HG03571 (cell line): Measurements from ENCODE around the gene SFI1.
"Not testable (repeated sequence)": the region's sequence is repeated elsewhere in the genome, so short reads cannot be mapped to it uniquely, and the experiment has no call there.

Experiments used
- ATAC-seq: cut with Tn5 transposase; IDR thresholded peaks from one replicate; pipeline ENCODE4 v1.9.1; 2021; ENCODE audit not compliant: unreplicated experiment

Gene SFI1

DNA sequence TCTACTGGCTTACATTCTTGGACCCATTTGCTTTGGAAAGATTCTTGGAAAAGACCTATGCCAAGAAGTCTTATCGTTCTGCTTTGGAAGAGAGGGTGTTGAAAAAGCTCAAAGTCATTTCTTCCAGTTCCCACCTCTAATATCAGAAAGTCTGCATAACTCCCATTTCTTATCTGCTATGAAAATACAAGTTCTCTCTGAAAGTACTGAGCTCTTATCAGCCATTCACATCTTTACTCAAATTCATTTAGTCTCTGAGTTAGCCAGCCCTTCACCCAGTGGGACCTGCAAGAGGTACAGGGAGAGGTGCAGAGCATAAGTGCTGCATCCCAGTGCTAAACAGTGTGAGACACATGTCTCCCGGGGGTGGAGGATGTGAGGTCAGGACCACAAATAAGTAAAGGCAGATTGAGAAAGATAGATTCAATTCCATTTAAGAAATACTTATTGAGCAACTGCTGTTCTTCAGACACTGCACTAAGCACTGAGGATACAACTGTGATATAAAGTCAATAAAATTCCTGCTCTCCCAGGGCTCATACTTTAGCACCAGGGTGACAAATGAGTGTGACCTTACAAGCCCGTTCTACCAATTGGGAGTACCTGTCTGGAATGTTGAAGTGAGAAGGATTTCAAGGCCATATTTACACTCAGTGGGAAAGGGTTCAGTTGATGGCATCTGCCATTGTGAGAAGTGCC lies 89.0 kb downstream of the SFI1 start:
- ATAC-seq, result no peak

DNA sequence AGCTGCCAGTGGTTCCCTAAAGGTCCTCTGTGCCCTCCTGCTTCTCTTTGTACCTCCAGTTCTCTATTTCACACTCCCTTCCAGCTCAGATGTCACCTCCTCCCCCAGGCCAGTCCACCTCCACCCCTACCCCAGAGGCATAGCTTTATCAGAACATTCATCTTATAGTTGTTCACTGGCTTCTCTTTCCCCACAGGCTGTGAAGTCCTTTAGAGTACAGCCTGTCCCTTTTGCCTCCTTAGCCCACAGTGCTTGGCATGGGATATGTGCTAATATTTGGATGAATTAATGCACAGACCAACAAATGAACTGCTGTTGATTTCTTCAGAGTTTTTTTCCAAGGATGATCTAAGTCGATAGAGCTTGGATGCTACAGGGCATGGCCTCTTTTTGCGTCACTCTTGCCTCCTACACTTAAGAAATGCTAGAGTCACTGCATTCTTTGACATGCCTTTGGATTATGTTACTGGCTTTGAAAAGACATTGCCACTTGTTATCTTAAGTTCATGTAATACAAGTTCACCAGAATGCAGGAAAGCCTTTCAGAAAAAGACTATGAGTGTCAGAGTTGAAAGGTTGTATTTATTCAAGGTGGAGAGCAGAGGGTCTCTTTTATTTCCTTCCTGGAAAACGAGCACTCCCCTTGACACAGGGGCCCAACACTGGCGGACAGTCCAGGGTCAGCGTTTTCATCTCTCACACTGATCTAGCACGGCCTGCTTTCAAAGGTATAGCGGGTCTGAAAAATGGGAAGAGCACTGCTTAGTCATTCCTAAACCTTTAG lies 90.0 kb downstream of the SFI1 start:
- ATAC-seq, result no peak

DNA sequence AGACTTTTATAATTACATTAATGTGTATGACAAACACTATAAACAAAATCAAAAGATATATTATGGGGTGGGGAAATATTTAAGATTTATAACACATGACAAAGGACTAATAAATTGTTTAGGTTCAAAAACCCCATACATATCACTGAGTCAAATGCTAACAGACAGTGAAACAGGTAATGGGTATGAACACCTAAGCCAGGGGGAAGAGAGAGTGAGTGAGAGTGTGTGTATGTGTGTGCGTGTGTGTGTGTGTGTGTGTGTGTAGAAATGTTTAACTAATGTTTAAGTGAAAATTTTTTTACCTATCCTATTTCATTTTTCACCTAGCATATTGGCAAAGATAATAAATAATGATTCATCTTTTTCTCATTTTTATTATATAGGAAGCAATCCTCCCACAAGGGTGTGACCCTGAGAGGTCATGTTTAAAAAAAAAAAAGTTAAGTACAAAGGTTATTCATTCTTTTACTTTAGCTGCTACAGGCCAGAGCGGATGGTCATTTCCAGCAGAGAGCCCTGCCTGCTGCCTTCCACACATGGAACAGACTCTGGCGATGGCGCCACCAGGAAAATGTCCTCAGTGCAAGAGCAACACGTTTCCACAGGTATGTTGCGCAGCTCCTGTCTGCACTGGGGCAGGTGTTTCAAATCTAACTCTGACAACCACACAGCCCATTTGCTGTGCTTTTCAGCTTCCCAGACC lies 92.8 kb downstream of the SFI1 start:
- no peak for ATAC-seq

DNA sequence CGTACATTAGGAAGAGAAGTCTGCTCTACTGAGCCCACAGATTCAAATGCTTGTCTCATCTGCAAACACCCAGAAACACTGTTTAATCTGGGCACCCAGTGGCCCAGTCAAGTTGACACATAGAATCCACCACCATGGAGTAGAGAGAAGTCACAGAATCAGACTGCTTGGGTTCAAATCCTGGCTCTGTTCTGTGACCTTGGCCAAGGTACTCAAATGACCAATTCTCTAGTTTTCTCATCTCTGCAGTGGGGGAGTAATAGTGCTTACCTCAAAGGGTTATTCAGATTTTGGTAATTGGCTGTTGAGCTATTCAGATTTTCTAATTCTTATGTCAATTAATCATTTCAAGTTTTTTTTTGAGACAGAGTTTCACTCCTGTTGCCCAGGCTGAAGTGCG lies 93.8 kb downstream of the SFI1 start:
- not testable (repeated sequence) for ATAC-seq

DNA sequence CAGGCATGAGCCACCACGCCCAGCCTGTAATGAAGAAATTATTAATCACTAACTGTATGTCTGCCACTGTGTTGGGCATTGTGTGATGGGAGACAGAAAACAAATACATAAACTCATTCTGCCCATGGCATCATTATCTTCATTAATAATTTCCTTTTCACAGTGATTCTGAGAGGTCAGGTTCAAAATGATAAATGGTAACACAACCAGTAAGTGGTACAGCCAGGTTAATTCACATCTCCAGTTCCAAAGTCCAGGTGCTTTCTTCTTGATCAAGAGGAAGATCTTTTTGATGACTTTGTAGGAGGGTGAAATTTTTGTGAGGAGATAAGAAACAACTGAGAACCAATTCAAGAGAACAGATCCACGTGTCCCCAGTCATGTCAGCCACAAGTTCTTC lies 98.9 kb downstream of the SFI1 start:
- no peak for ATAC-seq

DNA sequence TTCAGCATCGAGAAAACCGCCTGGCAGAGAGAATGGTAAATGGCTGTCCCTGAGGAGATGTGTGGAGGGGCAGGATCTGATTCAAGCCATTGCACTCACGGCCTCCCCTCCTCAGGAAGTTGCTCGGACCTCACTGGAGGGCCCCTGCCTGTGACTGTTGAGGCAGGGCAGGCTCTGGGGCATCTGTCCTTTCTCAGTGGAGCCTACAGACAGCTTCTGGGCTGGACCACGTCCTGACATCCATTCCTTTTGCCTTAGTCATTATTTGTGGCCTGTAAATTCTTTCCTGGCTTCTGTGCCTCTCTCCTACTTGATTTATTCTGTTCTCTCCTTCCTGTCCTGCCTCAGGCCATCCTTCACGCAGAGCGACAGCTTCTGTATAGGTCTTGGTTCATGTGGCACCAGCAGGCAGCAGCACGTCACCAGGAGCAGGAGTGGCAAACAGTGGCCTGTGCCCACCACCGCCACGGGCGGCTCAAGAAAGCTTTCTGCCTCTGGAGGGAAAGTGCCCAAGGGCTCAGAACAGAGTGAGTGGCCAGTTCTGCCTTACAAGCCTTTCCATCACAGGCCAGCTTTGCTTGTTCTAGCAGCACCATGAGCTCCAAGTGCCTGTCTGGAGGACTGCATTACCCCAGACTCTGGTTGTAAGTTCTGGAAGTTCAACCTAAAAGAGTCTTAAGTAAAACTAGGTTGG lies 106.1 kb downstream of the SFI1 start:
- ATAC-seq, result no peak

DNA sequence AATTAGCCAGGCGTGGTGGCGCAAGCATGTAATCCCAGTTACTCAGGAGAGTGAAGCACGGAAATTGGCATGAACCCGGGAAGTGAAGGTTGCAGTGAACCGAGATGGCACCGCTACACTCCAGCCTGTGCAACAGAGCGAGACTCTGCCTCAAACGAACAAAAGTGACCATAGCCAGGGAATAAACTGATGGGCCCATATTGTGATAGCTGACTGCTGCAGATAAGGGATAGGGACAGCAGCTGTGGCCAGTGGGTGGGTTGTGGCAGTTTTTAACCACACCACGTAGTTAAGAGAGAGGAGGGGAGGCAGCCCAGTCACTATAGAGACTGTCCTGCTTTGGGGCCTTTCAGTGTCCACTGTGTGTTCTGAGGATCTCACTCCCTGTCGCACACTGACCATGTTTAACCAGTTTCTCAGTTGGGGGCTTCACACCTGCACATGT lies 106.8 kb downstream of the SFI1 start:
- no peak for ATAC-seq

DNA sequence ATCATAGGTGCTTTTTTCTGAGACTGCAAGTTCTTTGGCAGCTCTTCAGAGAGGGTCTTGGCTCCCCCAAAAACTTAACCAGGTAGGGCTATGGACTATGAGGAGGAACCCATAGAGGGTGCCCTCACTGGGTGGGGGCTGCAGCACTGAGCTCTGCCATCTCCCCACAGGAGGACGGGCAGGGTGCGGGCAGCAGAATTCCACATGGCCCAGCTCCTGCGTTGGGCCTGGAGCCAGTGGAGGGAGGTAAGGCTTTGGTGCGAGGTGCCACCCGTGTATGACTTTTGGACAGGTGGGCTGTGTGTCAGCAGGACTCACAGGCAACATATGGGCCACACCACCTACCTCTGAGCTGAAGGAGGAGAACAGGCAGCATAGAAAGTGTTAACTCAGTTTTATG lies 107.2 kb downstream of the SFI1 start:
- no peak for ATAC-seq

DNA sequence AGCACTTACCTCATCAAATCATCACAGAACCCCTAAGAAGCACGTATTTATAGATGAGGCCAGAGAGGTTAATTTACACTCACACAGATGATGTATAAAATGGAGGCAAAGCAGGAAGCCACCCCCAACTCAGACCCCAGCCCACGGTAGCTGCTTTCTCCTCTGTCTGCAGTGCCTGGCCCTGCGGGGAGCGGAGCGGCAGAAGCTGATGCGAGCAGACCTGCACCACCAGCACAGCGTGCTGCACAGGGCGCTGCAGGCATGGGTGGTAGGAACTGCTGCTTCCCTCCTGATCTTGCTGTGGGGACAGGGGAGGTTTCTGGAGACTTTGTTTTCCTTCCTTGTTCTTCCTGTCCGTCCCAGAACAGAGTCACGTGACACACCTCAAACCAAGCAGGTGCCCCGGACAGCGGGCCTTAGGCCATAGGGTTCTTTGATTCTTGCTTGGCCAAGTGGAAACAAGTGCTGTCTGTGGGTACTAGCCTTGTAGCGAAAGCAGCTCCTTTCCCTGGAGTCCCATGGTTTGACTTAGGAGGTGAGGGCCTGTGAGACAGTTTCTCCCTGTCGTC lies 107.9 kb downstream of the SFI1 start:
- no peak for ATAC-seq

DNA sequence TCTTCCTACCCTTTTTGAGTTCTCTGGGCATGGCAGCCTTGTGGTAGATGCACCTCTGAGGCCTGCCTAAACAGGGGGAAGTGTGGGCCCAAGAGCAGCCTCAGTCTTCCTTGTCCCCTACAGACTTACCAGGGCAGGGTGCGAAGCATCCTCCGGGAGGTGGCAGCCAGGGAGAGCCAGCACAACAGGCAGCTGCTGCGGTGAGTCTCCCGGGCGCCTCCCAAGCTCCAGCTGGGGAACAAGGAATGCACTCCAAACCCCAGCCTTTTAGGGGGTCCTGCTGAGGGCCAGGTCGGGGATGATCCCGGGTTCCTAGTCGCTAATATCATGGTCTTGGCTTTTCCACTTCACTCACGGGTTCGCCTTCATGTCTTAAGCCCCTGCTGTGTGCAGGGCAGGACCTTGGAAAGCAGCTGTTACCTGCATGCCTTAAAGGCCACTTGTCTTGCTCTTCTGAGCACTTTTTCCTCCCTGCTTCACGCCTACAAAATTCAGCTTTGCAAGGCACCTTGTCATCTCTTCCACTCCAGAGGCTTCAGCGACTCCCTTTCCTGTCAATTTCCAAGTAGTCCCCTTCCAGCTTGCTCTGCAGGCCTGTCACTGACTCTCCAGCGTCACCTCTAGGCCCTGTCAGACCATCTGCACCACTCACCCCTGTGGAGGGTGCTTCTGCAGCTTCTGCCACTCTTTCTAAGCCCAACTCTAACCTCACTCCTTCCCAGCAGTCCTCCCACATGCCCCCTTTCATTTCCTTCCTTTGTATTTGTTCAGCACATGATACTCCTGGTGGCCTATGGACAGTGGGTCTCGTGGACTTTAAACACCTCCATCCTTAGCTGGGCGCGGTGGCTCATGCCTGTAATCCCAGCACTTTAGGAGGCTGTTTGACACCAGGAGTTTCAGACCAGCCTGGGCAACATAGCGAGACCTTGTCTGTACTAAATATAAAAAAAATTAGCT lies 108.7 kb downstream of the SFI1 start:
- ATAC-seq, result no peak

DNA sequence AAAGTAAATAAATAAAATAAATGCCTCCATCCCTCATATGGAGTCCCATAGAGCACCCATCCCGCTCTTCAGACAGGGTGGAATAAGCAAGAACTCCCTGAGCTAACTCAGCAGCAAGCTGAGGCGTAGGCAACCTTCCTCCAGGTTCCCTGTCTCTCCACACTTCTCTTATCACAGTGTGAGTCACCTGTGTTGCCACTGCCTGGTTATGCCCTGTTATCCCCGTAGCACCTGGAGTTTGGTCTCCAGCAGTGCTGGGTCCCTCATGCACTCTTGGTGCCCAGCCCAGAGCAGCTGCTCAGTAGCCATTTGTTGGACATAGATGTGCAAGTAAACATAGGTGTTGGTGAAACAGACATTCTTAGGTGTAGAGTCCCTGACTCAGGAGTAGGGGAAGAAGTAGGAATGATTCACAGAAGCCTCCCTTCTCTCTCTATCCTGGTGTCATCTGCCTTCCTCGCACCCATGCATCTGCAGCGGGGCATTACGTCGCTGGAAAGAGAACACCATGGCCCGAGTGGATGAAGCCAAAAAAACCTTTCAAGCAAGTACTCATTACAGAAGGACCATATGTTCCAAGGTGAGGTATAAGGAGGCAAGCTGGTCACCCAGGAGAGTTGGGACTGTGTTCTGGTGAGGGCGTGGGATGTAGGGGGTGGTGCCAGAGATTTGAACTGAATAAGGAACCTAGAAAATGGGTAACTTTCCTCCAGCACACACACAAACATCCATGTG lies 109.7 kb downstream of the SFI1 start:
- ATAC-seq, result no peak

DNA sequence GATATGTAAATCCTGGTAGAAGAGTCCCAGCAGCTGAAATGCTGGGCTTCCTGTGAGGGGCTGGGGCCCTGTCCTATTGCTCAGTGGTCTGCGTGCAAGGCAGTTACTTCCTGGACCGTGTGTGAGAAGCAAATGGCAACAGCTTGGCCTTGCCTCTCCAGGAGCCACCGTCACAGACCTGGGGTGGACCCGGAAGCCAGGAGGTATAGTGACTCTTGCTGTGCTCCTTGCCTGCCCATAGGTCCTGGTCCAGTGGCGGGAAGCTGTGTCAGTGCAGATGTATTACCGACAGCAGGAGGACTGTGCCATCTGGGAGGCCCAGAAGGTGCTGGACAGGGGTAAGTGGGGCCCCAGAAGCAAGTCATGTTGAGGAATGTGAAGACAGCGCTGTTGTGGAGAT lies 111.4 kb downstream of the SFI1 start:
- ATAC-seq, result no peak

DNA sequence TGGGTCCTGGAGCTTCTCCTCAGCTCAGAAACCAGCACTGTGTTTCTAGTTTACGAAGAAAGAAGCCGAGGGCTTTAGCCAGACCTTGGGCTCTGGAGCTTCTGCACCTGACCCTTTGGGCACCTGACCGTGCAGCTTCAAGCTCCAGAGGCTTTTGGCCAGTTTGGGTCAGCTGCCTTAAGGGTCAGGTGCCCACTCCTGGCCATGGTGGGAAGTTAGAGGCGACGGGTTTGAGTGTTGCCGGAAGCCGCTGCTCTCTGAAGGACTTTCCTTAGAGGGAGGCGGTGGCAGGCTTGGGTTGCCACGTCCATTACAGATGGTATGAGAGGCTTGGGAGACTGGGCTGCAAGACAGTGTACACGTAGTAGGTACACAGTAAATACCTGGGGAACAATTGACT lies 113.4 kb downstream of the SFI1 start:
- ATAC-seq, result no peak

DNA sequence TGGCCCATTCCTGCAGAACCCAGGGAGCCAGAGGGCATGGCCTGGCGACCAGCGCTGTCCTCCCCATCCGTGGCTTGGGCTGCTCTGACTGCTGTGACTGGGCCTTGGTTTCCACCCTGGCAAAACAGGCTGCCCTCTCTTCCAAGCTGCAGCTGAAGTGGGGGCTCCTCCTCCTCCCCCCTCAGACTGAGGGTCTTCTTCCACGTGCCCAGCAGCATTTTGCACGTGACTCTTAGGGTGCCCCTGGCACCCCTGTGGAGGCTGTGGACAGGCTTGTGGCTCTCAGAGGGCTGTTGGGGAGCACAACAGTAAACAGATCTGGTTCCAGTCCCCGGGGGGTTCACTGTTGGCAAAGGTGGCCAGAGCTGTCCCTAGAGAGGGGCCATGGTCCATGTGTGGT lies 114.3 kb downstream of the SFI1 start:
- ATAC-seq, result no peak

DNA sequence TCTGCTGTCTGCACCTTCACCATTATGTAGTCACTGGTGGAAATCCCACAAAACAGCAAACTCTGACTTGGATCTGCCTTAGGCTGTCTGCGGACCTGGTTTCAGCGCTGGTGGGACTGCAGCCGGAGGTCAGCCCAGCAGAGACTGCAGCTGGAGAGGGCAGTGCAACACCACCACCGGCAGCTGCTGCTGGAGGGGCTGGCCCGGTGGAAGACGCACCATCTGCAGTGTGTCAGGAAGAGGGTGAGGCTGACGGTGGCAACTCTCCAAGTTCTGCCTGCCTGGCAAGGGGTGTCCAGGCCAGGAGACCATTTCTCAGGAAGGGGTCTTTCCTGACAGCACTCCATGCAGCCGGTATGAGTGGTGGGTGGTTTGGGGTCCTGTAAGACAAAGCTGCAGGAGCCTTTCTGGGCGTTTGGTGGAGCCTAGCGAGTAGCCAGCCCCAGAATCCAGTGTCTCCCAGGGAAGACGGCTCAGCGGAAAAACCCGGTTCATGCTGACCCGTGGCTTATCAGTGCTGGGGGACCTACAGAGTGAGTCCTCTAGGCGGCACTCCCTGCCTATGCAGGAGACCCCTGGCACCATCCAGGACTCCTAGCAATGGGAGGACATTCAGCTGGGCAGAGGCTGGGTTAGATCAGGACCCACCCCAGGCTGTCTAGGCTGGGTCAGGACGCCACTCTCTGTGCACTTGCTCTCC lies 114.9 kb downstream of the SFI1 start:
- no peak for ATAC-seq

DNA sequence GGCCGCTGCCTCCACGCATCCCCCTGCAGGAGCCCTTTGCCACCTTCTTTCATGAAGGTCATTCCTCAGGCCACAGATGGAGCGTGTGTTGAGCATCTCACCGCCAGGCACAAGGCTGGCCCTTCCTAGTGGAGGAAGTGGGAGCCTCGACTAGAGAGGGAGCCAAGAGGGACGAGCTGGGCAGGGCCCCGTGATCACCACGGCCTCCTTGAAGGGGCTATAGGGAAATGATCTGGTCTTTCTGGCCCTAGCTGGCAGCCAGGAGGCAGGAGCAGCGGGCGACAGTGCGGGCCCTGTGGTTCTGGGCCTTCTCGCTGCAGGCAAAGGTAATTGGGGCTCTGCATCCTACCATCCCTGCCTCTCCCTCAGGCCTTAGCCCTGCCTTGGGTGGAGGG lies 116.6 kb downstream of the SFI1 start:
- no peak for ATAC-seq

DNA sequence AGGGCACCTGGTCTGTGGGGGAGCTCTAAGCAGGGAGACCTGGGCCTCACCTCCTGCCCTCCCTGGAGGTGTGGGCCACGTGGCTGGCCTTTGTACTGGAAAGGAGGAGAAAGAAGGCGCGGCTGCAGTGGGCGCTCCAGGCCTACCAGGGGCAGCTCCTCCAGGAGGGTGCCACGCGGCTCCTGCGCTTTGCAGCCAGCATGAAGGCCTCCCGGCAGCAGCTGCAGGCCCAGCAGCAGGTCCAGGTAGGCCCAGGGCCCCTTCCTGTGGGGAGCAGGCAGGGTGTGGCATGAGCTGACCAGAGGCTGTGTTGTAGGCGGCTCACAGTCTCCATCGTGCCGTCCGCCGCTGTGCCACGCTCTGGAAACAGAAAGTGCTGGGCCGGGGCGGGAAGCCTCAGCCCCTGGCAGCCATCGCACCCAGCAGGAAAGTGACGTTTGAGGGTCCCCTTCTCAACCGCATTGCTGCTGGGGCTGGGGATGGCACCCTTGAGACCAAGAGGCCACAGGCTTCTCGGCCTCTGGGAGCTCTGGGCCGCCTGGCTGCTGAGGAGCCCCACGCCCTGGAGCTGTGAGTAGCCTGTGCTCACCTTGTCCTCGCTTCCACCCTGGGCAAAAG lies 117.1 kb downstream of the SFI1 start:
- ATAC-seq, result no peak

DNA sequence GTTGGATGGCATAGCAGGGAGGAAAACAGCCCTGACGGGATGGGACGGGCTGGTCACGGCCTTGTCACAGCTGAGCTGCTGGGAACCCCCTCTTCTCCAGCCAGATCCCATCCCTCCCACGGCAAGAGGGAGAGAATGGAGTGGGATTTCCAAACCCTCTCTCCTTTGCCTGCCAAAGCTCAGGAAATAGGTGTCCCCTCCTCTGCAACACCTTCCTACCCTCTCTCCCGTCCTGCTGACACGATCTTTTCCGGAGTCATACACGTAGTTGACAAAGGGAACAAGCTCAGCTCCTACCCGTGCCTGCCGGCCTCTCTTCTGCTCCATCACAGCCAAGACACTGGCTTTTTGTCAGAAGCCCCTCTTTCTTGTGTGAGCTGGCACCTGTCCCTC lies 117.6 kb downstream of the SFI1 start:
- ATAC-seq, result no peak
